Upper lobe of right lung (tissue), 1 donor: Measurements from ENCODE around the gene HYAL2. TPM values are rescaled to one million over a fixed set of nuclear protein-coding genes. Genes with fewer than 3 reads are reported as not detected.

Source experiments
- ATAC-seq: fragments of 200-7000 bp; cut with Tn5 transposase; one replicate; pipeline ENCODE4 v1.9.1; 2020; ENCODE audit warnings: mild to moderate bottlenecking, moderate library complexity
- DNase-seq: peaks from one replicate; pipeline ENCODE4 v3.0.0-alpha.2; 2020
- H3K27ac ChIP-seq: fragments of 200-600 bp; one replicate; pipeline ENCODE4 v1.8.0; 2022
- H3K27me3 ChIP-seq: fragments of 200-600 bp; one replicate; pipeline ENCODE4 v1.8.0; 2022; ENCODE audit warnings: mild to moderate bottlenecking
- H3K36me3 ChIP-seq: fragments of 200-600 bp; one replicate; pipeline ENCODE4 v1.8.0; 2022
- H3K4me1 ChIP-seq: fragments of 200-600 bp; one replicate; pipeline ENCODE4 v1.8.0; 2022
- H3K4me3 ChIP-seq: fragments of 200-600 bp; one replicate; pipeline ENCODE4 v1.8.0; 2022; ENCODE audit warnings: mild to moderate bottlenecking
- H3K9me3 ChIP-seq: fragments of 200-600 bp; one replicate; pipeline ENCODE4 v1.8.0; 2022
- intact Hi-C: fragments of 100-400 bp; cut with DNase I; formaldehyde crosslinking; loops from one replicate; pipeline ENCODE4 v1.11.0; 2022
- total RNA-seq: library from RNA; stranded (reverse); fragmentation: NEBNext Ultra II Directional; extraction: Animal tissue kit (Norgen Biotek cat#: 25700); gene quantifications from one replicate; pipeline ENCODE4 v1.2.1, GENCODE V29; 2021
- TF ChIP-seq, protein P1 (sequence below): fragments of 200-600 bp; IDR thresholded peaks from one replicate; pipeline ENCODE4 v1.8.0; 2022; ENCODE audit warnings: antibody characterized with exemption
- donor health status: DM: no; HTN: yes; CAD: no; lungs with severe emphysema.

Gene HYAL2
- total RNA-seq, 1 donor from 2014 or later: 303 TPM

DNA sequence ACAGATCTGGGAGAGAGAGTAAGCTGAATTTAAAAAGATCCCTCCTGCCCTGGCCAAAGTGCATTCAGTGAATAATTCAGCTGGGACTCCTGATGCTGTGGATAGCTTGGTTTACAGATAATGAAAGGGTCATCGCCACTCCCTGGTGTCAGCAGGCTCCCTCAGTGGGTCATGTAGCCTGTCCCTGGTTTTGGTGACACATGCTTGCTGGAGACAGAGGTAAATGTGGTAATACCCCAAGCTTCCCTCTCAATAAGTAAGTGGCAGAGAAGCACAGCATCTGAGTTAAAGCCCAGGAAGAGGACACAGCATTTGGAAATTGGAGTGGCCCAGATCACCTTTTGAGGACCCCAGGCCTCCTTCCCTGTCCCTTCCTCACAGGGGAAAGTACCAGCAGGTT, 34.9 kb upstream of the HYAL2 start:
- H3K4me3 ChIP-seq: peak overlapping the region; percentile 89
- H3K27ac ChIP-seq: no peak overlapping the region
- DNase-seq (no peak), ATAC-seq (no peak)
- TF ChIP-seq, protein P1, sequence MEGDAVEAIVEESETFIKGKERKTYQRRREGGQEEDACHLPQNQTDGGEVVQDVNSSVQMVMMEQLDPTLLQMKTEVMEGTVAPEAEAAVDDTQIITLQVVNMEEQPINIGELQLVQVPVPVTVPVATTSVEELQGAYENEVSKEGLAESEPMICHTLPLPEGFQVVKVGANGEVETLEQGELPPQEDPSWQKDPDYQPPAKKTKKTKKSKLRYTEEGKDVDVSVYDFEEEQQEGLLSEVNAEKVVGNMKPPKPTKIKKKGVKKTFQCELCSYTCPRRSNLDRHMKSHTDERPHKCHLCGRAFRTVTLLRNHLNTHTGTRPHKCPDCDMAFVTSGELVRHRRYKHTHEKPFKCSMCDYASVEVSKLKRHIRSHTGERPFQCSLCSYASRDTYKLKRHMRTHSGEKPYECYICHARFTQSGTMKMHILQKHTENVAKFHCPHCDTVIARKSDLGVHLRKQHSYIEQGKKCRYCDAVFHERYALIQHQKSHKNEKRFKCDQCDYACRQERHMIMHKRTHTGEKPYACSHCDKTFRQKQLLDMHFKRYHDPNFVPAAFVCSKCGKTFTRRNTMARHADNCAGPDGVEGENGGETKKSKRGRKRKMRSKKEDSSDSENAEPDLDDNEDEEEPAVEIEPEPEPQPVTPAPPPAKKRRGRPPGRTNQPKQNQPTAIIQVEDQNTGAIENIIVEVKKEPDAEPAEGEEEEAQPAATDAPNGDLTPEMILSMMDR: no peak
- intact Hi-C loops: no loop called here
- peaks cover 36% of the 10 kb centered on the region for H3K4me1 ChIP-seq
- peaks cover 36% of the 10 kb centered on the region for H3K36me3 ChIP-seq
- no peaks in the 10 kb centered on the region for H3K9me3 ChIP-seq
- no peaks in the 10 kb centered on the region for H3K27me3 ChIP-seq

- TF ChIP-seq, protein P1: no peak
- peaks cover 36% of the 10 kb centered on the region for H3K36me3 ChIP-seq
- ATAC-seq (peak; percentile 10), DNase-seq (no peak)
- no peaks in the 10 kb centered on the region for H3K27me3 ChIP-seq
- peaks cover 39% of the 10 kb centered on the region for H3K4me1 ChIP-seq
- peak overlapping the region; percentile 17 for H3K27ac ChIP-seq
- H3K9me3 ChIP-seq: no peaks in the 10 kb centered on the region
- peak overlapping the region; percentile 89 for H3K4me3 ChIP-seq
- intact Hi-C loops: no loop called here
Observed at GRCh38 chr3:50356553-50356952, 34.0 kb upstream of the HYAL2 start.

DNA sequence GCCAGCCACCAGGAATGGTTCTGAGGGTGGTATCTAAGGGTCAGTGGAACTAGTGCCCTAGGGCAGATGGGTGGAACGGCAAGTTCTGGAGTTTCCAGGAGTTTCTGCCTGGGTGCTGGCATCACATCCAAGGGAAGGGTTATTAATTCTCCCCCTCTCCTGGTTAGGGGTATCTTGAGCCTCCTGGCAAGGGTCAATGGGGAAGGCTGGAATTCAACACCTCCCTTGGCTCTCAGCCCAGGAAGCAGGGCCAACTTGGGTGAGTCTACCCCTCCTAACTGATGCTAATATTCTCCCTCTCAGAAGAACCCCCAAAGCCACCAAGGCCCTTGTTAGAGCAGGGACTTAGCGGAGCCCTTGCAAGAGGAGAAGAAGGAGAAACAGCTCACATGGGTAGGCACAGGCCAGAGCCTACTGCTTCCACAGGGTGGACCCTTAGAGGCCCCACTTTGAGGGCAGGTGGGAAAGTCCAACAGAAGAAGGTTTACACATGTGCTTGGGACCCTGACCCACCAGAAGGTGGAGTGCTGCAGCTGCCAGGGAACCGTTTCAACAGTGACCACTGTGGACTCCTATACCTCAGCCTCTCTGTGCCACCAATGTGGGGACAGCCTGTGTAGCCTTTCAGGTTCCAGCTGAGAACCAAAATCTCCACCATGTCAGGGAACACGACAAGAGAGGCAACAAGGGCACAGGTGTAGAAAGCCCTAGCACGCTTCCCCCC, 33.4 kb upstream of the HYAL2 start:
- peaks cover 36% of the 10 kb centered on the region for H3K36me3 ChIP-seq
- no peak for DNase-seq
- intact Hi-C loops: no loop called here
- H3K27me3 ChIP-seq: no peaks in the 10 kb centered on the region
- peak overlapping the region; percentile 17 for H3K27ac ChIP-seq
- peak overlapping the region; percentile 89 for H3K4me3 ChIP-seq
- TF ChIP-seq, protein P1: no peak
- ATAC-seq: no peak
- H3K4me1 ChIP-seq: peaks cover 44% of the 10 kb centered on the region
- H3K9me3 ChIP-seq: no peaks in the 10 kb centered on the region

- DNase-seq (no peak), ATAC-seq (no peak)
- no peaks in the 10 kb centered on the region for H3K9me3 ChIP-seq
- TF ChIP-seq, protein P1: no peak
- peaks cover 47% of the 10 kb centered on the region for H3K4me1 ChIP-seq
- intact Hi-C loops: no loop called here
- no peak overlapping the region for H3K27ac ChIP-seq
- no peaks in the 10 kb centered on the region for H3K27me3 ChIP-seq
- H3K36me3 ChIP-seq: peaks cover 36% of the 10 kb centered on the region
- H3K4me3 ChIP-seq: no peak overlapping the region
Observed at GRCh38 chr3:50354850-50355249, 32.3 kb upstream of the HYAL2 start.

DNA sequence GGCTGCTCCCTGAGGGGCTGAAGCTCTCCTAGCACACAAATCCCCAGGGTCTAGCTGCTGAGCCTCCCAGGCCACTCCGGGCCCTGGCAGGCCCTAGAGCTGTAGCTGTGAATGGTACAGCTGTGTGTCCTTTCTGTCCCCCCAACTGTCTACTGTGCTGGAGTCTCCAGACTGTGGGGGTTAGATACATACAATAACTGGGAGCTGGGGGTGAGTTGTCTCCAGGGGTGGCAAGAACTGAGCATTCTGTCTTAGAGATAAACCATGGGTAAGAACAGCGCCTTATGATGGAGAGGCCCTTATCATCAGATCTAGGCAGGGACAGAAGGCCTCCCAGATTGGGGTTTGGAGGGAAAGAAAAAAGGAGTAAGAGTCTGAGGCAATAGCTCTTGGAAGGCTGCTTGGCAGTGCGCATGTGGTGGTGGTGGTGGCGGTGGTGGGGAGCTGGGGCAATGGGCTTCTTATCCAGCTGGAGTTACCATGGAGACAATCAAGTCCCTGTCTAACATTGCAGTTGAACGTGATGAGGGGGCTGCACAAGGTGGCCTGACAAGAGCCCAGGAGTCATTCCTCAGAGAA, 31.7 kb upstream of the HYAL2 start:
- Histone ChIP-seq H3K27me3 (no peaks in the 10 kb centered on the region), H3K9me3 (no peaks in the 10 kb centered on the region), H3K36me3 (peaks cover 36% of the 10 kb centered on the region), H3K4me1 (peaks cover 53% of the 10 kb centered on the region), H3K27ac (no peak overlapping the region), H3K4me3 (no peak overlapping the region)
- ATAC-seq (no peak), DNase-seq (no peak)
- intact Hi-C loops: no loop called here
- TF ChIP-seq, protein P1: no peak
